Stimulated activated CD8-positive, alpha-beta memory T cell treated with anti-CD3 and anti-CD28 coated beads, Interleukin-7, amount 100 ng/mL, for 48 hours (primary cell): Measurements from ENCODE around the gene OR4M2.
"Not testable (repeated sequence)": the region's sequence is repeated elsewhere in the genome, so short reads cannot be mapped to it uniquely, and the experiment has no call there.

Experiments used
- DNase-seq, 2 donors: peaks; one replicate each; pipeline ENCODE4 v3.0.0-alpha.2; 2020; ENCODE audit warnings: low read depth in 1 of 2; ENCODE audit errors: extremely low read depth in 1 of 2

OR4M2 gene, protein sequence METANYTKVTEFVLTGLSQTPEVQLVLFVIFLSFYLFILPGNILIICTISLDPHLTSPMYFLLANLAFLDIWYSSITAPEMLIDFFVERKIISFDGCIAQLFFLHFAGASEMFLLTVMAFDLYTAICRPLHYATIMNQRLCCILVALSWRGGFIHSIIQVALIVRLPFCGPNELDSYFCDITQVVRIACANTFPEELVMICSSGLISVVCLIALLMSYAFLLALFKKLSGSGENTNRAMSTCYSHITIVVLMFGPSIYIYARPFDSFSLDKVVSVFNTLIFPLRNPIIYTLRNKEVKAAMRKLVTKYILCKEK

DNA sequence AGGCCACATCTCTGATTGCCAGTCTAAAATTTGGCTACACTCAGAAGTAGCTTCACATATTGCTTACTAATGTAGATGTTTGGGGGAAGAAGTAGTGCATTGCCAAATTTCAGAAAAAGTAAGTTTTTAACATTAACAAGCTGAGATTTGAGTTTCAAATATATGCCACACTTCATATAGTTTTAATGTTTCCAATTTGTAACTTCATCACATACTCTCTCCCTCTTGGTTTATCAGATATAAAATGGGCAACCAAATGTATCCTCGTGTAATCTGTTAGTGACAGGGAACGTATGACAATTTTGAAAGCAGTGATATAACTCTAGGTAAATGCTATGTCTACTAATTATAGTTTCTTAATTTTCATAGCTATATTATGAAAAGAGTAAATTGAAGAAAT, at the start of gene OR4M2:
Gene OR4M2 (plus strand): TSS at position 301 of the 400 bp plus-strand sequence. CDS start 98 bp downstream, at position 399.
- not testable (repeated sequence) for DNase-seq

DNA sequence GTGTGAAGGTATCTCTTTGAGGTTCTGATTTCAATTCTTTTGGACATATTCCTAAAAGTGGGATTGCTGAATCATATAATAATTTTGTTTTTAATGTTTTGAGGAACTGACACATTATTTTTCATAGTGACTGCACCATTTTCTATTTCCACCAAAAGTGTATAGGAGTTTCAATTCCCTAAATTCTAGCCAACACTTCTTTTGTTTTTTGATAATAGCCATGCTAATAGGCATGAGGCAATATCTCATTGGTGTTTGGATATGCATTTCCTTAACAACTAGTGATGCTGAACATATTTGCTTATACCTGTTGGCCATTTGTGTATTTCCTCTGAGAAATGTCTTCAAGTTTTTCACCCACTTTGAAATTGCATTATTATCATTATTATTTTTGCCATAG, 11.1 kb upstream of the OR4M2 start:
- not testable (repeated sequence) for DNase-seq

DNA sequence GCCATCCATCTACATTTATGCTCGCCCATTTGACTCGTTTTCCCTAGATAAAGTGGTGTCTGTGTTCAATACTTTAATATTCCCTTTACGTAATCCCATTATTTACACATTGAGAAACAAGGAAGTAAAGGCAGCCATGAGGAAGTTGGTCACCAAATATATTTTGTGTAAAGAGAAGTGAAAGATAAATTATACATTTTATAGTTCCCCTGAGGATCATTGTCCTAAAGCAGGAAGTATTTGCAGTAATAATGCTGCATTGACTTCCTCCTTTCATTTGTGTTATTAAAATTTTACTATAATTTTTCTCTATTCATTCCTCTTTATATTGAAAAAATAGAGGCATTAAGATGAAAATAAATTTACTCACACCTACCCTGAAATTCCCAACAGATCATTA, 1.1 kb downstream of the OR4M2 start:
- not testable (repeated sequence) for DNase-seq

DNA sequence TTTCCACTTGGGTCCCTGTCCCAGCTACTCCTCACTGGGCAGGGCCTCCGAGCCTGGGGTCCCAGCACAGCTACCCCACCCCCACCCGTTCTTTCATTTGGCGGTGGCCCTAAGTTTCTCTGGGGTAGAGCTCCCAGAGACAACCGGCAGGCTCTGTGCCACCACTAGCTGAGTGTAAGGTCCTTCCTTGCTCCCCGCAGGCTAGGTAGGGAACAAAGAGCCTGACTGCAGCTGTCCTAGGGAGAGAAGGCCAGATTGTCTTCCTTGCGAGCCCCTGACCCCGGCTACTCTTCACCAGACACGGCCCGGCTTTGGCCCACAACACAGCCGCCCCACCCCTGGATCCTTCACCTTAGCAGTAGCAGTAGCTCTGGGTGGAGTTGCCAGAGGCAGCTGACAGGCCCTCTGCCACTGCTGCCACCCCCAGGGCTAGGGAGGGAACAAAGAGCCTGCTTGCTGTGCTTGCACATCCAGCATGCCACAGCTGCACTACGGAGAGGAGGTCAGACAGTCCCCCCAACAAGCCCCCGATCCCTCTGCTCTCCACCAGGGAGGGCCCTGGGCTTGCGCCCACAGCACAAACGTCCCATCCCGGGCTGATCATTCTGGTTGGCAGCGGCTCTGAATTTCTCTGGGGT, 18.4 kb downstream of the OR4M2 start:
- DNase-seq, result not testable (repeated sequence)

DNA sequence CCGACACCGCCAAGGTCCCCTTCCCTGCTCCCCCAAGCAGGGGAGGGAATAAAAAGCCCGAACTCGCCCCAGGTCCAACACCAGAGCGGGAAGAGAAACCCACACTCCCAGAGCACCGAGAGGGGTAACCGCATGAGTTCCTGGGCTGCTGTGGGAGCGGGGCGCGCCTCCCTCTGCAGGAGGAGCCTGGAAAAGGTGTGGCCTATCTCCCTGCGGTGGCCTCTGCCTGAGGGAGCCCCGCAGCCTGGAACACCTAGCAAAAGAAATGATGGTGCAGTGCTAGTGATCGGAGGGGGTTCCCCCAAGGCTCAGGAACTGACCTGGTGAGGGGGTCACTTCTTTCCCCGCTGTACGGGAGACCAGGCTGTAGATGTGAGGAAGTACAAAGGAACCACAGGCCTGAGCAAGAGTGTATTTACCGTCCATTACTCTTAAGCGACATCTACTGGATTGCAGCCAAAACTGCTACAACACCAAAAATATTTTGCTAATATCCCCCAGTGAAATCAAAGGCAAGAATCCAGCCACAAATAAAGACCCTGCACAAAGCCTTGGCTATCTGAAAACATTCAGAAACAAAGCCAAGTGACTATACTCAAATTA, 19.1 kb downstream of the OR4M2 start:
- not testable (repeated sequence) for DNase-seq

DNA sequence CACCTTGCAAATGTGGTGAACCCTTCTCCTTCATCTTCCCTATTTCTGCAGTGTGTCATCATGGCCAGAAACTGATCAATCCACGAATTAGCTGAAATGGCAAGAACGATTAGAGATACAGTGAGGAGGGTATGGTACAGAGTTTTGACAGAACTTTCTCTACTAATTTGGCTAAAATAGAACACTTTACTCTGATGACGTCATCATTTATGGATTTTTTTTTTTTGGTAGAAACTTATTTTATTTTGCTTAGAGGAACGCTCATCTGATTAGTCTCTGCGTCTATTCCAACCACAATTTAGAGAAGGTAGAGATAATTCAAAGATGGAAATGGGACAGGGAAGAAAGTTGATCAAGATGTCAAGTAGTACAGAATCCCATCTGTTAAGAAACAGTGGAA, 41.7 kb downstream of the OR4M2 start:
- not testable (repeated sequence) for DNase-seq
